SHP77 (cell line): ENCODE data around the gene KRT28.
"Not testable (repeated sequence)": the region's sequence is repeated elsewhere in the genome, so short reads cannot be mapped to it uniquely, and the experiment has no call there.

Source experiments
- DNase-seq, 2 experiments: peaks; one replicate each; lab custom pipeline; 2025; lab: John Stamatoyannopoulos, UW

KRT28 gene

DNA sequence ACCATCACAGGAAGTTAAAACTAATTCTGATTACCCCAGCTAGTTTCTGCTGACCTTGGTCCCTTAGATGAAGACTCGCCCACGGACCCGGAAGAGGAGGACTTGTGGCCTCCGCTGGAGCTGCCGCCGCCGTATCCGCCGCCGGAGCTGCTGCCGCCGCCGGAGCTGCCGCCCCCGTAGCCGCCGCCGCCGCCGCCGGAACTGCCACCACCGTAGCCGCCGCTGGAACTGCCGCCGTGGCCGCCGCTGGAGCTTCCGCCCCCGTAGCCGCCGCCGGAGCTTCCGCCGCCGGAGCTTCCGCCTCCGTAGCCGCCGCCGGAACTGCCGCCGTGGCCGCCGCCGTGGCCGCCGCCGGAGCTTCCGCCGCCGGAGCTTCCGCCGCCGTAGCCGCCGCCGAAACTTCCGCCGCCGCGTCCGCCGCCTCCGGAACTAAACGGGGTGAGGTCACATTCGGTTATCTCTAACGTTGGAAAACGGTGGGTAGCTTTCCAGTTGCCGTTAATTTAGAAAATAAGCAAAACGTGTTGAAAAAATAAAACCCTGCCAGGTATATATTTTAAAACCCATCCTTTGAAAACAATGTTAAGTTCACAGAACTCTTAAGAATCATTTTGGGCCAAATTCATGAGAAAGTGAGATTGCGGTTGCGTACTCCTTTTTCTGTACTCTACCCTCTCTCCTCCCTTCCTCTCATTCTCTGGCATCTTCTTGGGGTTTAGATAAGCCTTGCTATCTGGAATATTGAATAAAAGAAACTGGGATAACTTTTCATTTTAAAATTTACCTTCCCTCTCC lies 19.2 kb upstream of the KRT28 start:
- peak; percentile 52 to 71 for DNase-seq

DNA sequence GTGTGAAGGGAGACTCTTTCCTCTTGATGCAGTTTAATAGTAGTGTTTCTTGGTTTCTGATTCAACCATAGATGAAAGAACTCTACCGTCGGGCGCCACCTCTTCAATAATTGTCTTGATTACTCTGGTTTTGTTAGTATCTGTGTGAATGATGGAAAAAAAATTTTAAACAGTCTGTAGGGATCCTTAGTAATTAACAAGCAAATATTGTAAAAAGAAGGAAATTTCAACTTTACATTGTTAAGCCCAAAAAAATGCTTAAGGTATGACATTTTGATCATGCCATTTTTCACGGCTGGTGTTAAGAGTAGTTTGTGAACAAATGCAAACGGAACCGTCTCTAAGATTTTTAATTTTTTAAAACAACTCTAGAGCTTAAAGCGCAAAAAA lies 18.6 kb upstream of the KRT28 start:
- no peak for DNase-seq

DNA sequence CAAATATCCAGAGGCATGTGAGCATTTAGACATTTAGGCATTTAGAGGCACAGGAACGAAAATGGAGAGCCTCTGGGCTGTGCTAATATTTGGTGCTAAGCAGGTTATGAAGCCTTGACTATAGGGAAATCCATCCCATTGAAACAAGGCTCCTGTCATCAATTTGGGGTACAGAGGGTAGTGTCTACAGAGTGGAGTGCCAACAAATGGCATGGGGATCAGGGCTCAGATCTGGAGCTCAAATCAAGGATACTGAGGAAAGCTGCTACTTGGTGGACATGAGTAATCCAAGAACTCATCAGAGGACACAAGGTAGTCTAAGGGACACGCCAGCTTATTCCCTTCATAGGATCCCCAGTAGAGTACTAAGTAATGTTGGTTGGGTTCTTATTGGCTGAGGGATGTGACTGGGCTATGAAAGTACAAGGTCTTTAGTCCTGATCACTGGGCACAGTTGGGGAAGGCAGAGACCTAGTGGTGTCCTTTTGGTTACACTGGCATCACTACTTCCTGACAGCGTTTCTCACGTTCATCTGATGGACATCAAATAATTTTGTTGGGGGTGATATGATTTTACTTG lies 17.4 kb upstream of the KRT28 start:
- DNase-seq, result no peak

DNA sequence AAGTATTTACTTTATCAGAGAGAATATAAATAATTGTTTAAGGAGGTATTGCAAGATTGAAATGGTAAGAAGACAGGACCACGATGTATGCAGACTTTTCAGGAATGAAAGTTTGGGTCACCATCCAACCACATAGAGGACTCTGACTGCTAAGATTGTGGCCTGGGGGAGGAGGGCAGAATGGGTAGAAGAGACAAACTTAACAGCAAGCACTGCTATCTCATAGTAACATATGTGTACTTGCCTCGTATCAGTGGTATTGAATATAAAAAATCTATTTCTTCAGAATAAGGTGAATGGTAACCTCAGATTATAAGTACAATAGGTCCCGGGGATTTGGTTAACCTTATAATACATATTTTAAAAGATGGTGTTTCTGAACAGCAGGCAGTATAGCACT lies 16.8 kb upstream of the KRT28 start:
- DNase-seq, result no peak

DNA sequence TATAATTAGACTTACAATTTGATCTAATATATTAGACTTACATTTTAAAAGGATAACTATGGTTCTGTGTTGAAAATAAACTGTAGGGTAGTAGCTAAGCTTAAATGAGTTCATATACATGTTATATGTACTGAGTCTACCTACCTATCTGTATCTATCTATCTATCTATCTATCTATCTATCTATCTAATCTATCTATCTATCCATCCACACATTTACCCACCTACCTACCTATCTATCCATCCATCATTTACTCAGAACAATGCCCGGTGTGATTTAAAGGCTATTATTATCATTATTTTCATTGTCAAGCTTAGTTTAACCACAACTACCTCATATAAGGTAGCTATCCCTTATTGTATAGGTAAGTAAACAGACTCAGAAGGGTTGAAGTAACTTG lies 15.6 kb upstream of the KRT28 start:
- DNase-seq, result no peak

DNA sequence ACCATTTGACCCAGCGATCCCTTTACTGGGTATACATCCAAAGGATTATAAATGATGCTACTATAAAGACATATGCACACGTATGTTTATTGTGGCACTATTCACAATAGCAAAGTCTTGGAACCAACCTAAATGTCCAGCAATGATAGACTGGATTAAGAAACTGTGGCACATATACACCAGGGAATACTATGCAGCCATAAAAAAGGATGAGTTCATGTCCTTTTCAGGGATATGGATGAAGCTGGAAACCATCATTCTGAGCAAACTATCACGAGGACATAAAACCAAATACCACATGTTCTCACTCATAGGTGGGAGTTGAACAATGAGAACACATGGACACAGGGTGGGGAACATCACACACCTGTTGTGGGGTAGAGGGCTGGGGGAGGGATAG lies 14.9 kb upstream of the KRT28 start:
- not testable (repeated sequence) for DNase-seq

DNA sequence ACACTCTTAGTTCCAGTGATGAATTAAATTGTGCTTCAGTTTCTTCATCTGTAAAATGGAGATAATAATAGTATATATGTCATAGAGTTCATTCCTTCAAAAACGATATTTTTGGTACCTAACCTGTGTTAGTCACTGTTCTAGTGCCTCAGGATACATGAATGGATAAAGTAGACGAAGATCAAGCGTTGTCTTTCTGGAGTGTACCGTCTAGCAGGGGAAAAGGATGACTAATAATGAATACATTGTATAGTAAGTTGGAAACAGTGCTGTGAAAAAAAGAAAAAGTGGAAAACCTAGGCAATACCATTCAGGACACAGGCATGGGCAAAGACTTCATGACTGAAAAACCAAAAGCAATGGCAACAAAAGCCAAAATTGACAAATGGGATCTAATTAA lies 14.0 kb upstream of the KRT28 start:
- DNase-seq, result no peak

DNA sequence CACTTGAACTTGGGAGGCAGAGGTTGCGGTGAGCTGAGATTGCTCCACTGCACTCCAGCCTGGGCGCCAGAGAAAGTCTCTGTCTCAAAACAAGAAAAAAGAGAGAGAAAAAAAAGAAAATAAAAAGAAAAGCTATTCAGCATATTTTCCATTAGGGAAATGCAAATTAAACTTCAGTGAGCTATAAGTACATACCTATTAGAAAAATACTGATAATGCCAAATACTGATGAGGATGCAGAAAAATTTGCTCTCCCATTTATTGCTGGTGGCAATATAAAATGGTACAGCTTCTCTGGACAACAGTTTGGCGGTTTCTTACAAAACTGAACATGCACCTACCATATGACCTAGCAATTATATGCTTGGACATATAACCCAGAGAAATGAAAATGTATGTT lies 12.9 kb upstream of the KRT28 start:
- DNase-seq, result no peak

DNA sequence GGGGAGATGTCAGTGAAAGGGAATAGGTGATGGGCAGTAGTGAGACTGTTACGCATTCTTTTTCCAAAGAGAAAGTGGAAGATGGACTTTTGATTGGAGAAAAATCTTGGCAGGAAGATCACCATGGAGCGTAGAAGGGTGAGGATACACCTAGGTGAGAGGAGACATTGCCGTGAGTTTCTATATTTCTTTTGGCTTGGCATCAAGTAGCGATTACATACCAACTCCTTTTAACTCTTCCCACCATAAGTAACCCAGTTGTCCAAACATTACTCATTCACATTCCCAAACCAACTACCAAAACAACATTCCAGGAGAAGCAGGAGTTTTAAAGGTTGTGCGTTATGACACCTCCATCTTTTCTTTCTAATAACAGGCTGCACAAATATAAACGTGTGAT lies 10.7 kb upstream of the KRT28 start:
- no peak for DNase-seq

DNA sequence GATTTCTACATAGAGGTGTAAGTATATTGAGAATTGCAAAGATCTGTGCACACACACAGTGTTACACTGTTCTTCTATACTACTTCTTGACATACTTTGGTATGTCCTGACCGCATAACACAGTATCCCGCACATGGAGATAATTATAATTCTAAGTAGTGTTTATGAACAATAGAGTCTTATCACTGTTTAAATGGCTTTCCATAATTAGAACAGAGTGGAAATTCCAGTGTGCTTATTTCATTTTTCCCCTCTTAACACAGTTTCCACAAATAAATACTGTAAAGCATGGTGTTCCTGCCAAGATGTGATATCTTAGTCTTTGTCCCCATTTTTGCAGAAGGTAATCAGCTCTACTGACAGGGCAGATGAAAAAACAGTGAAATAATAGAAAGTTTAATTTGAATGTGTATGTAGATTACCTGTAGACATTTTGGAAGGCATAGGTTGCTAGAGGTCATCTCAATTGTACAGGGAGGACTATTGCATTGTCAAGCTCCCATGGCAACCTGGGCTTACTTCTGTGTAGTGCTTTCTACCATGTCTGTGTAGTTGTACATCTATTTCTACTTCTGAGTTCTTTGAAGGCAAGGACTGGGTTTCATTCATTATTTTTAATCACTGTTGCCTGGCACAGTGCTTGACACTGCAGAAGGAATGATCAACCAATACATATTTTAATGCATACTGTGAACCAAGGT lies 10.1 kb upstream of the KRT28 start:
- DNase-seq, result no peak

DNA sequence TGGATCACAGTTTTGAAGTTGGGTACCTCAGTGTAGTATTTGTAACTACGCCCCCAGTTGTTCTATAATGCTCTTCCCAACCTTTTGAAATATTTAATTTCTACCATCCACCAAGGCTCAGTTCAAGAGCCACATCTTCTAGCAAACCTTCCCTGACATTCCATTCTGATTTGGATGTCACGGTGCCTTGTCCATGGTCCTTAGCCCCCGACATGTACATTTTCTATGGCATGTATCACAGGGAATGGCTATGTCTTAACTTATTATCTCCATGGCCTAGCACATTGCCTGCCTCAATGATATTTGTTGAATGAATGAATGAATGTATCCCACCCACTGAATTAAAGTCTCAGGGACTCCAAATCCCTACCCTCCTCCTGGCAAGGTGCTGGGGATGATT lies 6.4 kb upstream of the KRT28 start:
- no peak for DNase-seq

DNA sequence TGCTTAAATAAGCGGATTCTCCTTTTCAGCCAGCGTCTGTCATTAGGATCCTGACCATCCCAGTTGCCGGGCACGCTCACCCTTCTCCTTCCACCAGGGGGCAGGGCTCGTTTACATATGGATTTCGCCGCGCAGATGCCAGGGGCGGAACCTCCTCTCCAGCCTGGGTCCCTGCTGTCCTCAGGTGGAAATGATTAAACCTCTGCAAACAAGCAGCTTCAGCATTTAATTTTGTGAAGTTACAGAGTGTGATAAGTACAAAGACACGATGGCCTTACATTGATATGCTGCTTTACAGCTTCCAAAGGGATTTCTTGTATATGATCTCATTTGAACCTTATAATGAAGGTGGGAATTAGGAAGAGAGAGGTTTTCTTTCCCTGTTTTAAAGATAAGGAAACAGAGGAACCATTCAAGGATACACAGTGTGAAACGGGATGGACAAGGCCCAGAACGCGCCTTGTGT lies 3.9 kb upstream of the KRT28 start:
- peak; percentile 43 to 70 for DNase-seq

DNA sequence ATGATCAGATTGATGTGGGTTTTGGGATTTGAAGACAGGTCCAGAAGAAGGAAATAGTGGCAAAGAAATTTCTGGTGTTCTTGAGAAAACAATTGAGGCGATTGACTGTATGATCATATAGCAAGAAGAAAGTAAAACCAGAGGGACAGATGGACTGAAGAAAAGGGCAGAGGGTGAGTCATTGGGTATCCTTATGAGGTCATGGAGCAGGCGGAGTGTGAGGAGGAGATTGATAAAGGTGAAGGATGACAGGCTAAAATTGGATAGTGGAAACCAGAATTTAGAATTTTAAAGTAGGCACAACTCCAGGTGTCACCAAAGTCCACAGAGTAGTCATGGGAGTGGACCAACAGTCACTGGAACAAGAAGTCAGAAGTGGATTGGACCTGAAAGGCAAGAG lies 1.4 kb upstream of the KRT28 start:
- no peak for DNase-seq

DNA sequence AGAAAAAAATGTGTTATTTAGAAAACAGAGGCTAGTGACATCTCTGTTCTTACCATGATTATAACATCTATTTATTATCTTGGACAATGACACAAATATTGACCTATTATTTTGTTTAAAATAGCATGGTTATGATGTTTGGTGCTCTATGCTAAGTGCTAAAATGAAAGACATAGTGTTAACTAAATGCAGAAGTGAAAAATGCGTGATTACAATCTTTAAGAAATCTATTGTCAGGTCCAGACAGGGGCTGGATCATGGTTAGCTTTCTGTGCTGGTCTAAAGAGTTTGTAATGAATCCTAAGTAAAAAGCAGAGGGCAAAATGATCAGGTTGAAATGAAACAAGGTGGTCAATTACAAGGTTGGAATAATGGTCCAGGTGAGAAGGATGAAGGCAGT lies 622 bp upstream of the KRT28 start:
- DNase-seq, result no peak

DNA sequence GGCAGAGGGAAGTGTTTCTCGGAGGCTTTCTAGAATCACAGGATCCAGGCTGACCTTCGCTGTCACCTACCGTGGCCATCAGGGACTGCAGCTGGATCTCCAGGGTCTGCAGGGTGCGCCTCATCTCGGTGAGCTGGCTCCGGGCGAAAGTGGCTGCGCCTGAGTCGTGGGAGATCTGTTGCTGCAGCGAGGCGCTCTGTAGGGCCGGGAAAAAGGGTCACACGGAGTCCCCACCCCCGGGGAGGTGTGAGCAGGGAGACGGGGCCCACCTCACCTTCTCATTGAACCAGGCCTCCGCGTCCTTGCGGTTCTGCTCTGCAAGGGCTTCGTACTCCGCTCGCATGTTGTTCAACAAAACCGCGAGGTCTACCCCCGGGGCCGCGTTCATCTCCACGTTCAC lies 2.9 kb downstream of the KRT28 start:
- no peak for DNase-seq

DNA sequence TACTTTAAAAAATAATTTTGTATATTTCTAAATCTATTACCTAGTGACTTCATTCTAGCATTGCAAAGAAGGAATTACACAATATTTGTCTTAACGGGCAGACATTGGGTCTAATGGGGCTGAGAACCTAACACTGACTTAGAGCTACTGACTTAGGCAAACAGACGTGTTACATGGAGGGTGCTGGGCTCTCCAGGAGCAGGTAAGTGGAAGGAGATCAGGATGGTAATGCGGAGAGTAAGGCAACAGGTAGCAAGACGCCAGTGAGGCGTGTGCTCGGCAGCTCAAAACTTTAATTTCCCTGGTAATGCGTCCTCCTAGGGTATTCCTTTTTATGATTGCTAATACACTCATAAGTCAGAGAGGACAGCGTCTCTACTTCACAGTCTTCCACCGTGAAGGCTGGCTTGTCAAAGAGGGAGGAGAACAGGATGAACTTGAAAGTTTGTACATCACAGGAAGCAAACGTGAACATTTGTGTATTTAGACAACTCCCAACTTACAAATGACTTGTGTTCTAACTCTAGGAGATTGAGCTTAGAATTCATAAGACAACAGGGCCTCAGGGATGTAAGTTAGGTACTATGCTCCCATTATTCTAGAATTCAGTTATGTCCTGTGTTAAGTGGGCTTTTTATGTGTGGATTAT lies 4.6 kb downstream of the KRT28 start:
- no peak for DNase-seq

DNA sequence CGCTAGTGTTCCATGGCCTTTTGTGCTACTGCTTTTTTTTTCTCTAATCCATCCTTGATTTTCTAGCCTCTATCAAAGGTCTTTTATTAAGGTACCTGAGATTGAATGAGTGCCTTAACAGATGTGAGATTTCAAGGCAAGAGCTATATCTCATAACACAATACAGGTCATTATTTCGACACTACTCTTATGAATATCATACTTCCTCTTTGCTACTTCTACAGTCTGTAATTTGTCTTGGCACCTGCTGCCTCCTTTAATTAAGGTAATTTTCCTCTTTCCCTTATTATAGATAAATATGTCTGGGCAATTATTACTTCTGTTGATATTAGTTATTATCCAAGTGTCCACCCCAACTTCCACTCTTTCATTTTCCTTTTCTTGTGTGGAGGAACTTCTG lies 5.3 kb downstream of the KRT28 start:
- no peak for DNase-seq

DNA sequence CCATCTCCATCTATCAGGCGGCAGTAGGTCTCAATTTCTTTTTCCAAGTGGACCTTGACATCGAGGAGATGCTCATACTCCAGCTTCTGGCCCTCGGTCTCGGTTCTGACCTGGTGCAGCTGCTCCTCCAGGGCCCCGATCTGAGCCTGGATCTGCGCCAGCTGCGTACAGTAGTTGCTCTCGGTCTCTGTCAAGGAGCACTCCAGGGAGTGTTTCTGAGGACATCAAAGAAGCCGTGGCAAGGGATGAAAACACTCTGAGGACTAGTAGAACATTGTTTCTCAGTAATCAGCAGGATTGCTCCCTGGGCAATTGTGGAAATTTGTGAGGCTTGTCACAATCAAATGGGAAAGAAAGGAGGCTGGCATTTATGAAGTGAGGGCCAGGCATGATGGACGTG lies 5.9 kb downstream of the KRT28 start:
- no peak for DNase-seq

DNA sequence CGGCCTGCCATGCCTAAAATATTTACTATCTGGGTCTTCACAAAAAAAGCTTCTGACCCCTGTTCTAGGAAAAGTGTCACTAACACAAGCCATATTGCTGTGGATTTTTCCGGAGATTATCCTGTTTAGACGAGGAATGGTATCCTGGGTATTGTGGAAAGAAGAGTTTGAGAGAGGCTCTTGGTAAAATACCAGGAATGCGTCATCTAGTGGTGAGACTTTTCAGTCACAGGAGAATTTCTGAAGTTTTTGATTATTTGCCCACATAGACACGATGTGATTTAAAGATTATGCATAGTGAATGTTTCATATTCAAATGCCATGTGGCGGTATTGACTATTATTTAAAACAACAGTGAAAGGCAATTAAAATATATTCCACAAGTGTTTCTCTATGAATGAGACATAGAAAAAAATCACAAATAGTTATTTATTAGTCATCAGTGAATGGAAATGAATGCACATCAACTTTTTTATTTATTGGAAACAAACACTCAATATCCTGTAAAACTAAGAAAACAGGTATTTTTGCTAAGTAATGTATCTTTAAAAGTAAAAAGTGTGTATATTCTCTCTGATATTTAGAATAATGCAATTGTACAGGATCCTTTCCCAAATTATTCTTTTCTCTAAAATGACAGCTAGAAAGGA lies 7.8 kb downstream of the KRT28 start:
- DNase-seq, result peak in 1 of 2 experiments; percentile 8

DNA sequence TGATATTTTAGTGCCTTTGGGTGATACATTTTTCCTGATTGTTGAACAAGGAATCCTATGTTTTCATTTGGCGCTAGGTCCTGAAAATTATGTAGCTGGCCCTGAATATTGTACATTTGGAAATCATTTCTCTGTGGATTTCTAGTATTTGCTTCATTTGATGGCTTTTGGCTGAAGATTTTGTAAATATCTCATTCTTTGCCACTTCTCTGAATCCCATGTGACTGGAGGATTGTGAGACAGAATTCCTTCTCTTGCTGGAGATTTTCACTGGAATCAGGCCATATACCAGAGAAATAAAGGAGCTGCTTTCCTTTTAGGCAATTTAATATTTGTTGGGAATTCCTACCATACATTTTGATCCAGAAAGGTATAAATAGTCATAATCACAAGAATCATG lies 8.6 kb downstream of the KRT28 start:
- no peak for DNase-seq

DNA sequence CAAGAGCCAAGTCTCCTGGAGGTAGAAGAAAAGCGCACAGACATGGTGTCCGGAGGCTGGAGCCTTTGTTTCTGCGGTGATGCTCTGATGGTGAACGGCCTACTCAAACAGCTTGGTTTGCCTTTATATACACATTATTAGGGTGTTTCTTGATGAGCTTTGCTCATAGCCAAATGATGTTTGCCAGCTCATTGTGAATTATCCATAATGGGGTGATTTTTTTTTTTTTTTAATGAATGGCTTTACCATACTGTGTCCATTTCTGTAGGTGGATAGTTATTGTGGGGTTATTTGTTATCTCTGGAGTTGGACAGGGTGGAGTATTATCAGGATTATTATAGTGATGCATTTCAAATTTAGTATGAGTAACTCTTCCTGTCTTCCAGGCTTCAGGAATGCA lies 17.3 kb downstream of the KRT28 start, which contains the start of gene KRT27:
Gene KRT27, minus strand, starts transcription at position 101 of the 400 bp plus-strand sequence. Its CDS starts 57 bp downstream, at position 44.
- no peak for DNase-seq
